GM19193 (cell line): ENCODE data around the gene SPATA12.

Experiments used
- POLR2A ChIP-seq: IDR thresholded peaks from 4 replicates; pipeline ENCODE4 v1.6.1; 2011; ENCODE audit not compliant: insufficient read depth, insufficient read length; ENCODE audit errors: extremely low read depth

The SPATA12 gene, protein sequence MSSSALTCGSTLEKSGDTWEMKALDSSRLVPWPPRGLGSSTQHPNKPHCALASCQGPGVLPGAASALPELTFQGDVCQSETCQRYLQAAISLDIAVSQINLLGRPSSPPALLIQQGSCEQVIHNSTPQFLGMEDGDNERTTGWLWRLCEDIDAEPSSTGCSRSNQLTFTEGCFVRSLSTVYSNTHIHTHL

DNA sequence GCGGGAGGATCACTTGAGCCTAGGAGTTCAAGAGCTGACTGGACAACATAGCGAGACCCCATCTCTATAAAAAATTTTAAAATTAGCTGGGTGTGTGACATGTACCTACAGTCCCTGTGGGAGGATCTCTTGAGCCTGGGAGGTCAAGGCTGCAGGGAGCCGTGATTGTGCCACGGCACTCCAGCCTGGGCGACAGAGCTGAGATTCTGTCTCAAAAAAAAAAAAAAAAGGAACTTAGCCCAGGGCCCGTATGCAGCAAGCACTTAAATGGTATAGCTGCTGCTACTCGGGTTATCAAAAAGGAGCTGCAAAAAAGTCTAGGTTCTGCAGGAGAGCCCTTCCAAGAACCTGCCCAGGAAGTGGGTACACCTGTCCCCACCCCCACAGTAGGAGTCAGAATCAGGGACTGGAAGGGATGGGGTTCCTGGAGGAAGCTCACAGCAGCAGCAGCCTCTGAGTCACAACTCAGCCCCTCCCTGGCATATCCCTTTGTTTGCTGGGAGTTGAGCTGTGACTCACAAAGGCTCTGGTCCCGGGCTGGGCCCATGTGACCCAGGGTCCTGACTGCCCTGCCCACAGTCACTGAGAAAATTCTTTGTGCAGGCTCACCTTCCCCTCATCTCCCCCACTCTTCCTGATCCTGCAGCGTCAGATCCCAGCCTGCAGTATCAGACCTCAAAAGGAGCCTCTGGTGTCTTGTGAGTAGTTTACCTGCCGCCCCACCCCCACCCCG, at the start of gene SPATA12:
Gene SPATA12, plus strand, starts transcription at position 576 of the 733 bp plus-strand sequence. CDS start 13,031 bp downstream, outside the sequence.
- TF ChIP-seq POLR2A = no peak

GRCh38 chr3:57011022-57011421, 49.4 kb upstream of the SPATA12 start:
- no peak for TF ChIP-seq POLR2A

DNA sequence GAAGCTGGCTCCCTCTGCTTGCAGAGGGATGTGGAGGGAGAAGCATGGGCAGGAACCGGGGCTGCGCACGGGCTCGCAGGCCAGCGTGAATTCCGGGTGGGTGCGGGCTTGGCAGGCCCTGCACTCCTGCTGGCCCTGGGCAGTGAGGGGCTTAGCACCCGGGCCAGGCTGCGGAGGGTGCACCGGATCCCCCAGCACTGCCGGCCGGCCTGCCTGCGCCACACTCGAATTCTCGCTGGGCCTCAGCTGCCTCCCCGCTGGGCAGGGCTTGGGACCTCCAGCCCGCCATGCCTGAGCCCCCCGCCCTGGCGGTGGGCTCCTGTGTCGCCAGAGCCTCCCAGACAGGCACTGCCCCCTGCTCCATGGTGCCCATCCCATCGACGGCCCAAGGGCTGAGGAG, 47.6 kb upstream of the SPATA12 start:
- TF ChIP-seq POLR2A = no peak

GRCh38 chr3:57015350-57015729, 45.1 kb upstream of the SPATA12 start:
- no peak for TF ChIP-seq POLR2A

- no peak for TF ChIP-seq POLR2A
Measured at GRCh38 chr3:57015912-57016311, 44.6 kb upstream of the SPATA12 start.

- TF ChIP-seq POLR2A = no peak
Measured at GRCh38 chr3:57017459-57017845, 43.0 kb upstream of the SPATA12 start.

DNA sequence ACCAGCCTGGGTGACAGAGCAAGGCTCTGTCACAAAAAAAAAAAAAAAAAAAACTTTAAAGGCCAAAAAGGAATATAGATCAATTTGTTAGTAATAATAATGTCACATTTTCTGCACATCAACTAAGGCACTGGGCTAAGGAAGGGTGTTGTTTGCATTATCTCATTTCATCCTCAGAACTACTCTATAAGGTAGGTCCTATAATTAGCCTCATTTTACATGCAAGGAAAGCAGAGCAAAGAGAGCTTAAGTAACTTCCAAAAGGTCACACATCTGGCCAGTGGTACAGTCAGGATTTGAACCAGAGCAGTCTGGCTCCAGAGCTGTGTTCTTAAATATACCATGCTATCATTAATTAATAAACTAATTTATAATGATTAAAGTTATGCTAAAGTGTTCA, 42.2 kb upstream of the SPATA12 start:
- no peak for TF ChIP-seq POLR2A

DNA sequence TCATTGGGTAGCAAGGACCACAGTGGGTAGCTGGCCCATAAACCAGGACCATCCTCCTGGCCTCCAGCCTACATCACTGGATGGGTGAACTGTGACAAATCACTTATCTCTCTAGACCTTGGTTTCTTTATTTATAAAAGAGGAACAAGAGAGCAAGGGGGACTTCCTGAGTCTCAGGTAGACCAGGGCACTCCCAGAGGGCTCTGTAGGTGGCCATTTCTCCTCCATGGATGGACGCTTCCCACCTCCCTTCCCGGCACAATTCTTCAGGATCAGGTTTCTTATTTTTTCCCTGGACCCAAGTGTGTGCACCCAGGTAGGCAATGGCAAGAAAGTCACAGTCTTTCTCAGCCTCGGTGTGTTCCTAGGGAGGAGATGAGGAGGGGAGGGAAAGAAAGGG, 41.4 kb upstream of the SPATA12 start:
- TF ChIP-seq POLR2A = no peak

GRCh38 chr3:57025237-57025636, 35.2 kb upstream of the SPATA12 start:
- TF ChIP-seq POLR2A = no peak

- no peak for TF ChIP-seq POLR2A
Measured at GRCh38 chr3:57026944-57027343, 33.5 kb upstream of the SPATA12 start.

- TF ChIP-seq POLR2A = no peak
Measured at GRCh38 chr3:57029383-57029782, 31.1 kb upstream of the SPATA12 start.

GRCh38 chr3:57029924-57030323, 30.5 kb upstream of the SPATA12 start:
- TF ChIP-seq POLR2A = no peak

GRCh38 chr3:57030721-57031120, 29.7 kb upstream of the SPATA12 start:
- TF ChIP-seq POLR2A = no peak

GRCh38 chr3:57031631-57032541, 28.6 kb upstream of the SPATA12 start:
- no peak for TF ChIP-seq POLR2A

DNA sequence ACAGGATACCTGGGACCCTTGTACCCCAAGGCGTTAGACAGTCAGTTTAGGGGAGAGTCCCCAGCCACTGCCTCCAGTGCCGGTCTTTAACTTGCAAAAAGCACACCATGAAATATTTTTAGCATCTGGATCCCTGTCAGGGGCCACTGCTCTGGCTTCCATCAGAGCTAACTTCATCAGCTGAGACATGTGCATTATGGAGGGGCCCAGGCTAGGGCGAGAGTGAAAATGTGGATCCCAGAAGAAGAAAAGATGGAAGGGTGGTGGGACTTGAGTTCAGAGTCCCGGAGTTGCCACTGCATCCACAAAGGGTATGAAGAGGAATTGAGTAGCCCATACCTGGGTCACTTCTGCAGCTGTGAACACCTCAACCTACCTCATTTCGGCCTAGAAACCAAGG, 23.5 kb upstream of the SPATA12 start:
- TF ChIP-seq POLR2A = no peak

DNA sequence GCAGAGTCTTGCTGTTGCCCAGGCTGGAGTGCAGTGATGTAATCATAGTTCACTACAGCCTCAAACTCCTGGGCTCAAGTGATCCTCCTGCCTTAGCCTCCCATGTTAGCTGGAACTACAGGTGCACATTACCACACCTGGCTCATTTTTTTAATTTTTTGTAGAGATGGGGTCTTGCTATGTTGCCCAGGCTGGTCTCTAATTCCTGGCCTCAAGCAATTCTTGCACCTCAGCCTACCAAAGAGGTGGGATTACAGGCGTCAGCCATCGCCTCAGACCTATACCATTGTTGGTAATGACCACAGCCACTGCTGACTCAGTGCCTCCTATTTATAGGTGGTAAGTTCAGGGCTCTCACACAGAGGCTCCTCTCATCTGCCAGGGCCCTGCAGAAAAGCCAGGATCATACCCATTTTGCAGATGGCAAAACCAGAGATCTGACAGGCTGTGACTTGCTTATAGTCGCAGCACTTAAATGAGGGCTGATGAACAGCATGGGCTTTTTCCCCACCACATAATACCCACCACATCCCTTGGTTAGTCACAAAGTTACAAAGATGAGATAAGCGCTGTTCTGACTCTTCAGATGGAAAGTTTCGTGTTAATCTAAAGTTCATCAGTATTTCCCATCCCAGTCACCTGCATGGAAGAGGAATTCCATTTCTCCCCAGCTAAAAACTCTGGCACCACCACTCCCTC, 21.8 kb upstream of the SPATA12 start:
- TF ChIP-seq POLR2A = no peak

DNA sequence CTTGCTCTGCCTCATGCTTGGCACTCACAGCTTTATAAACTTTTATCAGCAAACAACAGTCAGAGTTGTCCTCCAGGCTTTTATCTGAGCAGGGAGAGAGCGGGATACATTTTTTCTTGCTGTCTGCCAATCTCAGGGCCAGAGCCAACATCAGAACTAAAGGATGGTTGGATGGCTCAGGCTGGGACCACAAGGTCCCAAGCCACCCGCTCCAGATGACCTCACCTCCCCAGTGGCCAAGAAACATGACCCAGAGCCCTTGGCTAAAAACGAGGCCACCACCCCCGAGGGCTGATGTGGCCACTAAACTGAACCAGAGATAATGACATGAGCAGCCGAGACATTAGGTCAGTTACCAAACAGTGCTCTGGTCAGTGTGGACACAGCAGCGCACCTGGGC, 18.8 kb upstream of the SPATA12 start:
- TF ChIP-seq POLR2A = no peak
